ENCODE data around the gene ACY1.

The ACY1 gene

GRCh38 chr3:52010431-52010830, 27.1 kb downstream of the ACY1 start:
- DNase-seq: no peak

DNA sequence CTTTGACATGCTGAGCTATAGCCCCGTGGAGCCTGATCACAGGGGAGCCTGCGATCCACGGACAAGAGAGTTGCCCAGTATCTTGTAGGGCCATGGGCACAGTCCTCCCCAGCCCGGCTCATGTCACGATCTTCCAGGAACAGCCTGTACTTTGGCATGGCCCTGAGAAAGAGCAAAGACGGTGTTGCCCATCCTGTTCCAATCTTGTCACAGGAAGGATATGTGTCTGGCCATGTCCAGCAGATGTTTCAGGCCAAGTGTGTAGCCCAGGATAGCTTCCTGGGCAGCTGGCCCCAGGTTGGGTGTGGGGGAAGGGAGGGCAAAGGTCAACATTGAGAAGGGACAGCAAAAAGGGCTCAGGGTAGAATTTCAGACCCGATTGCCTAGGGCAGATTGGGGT, 29.4 kb downstream of the ACY1 start:
- DNase-seq: no peak

- DNase-seq: no peak
Observed at GRCh38 chr3:52013802-52014598, 30.7 kb downstream of the ACY1 start.

DNA sequence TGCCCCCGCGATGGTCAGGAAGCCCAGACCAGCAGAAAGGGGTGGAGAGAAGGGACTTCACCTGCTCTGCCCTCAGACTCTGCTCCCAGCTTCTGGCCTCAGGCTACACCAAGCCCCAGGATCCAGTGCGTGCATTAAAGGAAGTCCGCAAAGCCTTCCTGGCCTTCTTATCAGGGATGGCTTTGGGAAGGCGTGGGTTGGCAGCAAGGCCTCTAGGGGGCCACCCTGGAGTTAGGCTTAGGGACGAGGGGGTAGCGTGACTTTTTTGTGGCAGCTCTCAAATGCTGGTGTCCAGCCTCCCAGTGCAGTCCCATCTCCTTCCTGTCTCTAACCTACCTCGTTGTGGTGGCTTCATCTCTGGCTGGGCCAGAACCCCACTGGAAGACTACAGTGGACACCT, 31.3 kb downstream of the ACY1 start:
- peak; percentile 49 for DNase-seq

- DNase-seq: peak; percentile 93
Observed at GRCh38 chr3:52015438-52016228, 32.3 kb downstream of the ACY1 start.

DNA sequence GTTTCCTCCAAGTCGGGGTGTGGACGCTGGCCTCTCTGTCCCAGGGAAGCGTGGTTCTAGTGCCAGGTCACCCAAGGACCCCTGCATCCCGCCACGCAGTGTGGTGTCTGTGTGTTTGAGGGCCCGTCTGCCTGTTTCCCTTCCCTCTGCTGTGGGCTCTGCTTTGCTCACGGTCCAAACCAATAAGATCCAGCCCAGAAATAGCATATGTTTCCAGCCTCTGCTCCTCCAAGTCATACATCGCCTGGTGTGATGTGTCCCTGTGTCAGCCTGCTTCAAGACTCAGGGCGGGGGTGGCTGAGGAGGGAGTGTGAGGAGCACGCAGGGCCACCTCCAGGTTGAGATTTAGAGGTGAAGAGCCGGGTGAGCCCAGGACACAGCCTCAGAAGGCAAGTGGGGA, 34.3 kb downstream of the ACY1 start:
- peak; percentile 13 for DNase-seq

- DNase-seq: no peak
Observed at GRCh38 chr3:52018319-52019000, 35.1 kb downstream of the ACY1 start.

GRCh38 chr3:52019352-52020080, 36.2 kb downstream of the ACY1 start:
- no peak for DNase-seq

- no peak for DNase-seq
Observed at GRCh38 chr3:52020796-52021195, 37.5 kb downstream of the ACY1 start.

DNA sequence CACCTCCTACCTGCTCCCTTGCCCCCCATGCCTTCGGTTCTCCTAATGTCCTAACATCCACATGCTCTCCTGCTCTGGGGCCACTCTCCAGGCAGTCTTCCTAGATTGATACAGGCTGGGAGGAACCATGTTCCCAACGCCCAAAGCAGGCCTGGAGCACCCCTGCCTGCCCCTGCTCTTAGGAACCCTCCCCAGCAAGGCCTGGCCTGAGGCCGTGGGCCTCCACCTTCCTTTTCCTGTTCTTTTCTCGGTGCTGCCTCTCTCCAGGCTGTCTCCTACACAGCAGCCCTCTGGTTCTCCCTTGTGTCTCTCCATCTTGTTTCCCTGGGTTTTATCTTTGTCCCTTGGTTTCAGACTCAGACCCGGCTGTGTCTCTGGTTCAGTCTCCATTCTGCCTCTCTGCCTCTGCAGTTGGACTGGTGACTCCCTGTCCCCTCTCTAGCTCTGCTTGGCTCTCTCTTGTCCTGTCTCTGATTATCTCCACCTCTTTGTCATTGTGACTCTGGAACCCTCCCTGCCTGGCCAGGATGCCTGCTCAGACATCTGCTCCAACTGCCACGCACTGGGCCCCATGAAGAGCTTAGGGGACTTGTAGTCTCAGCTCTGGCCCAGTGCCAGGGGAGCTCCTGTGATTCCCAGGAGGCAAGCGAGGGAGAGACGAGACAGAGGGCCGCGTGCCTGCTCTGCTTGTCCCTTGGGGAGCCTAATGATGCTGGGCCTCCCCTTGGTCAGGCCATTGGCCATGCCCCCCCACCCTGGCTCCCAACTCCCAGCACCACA, 38.3 kb downstream of the ACY1 start:
- DNase-seq: peak; percentile 94

GRCh38 chr3:52022323-52023100, 39.2 kb downstream of the ACY1 start:
- peak; percentile 83 for DNase-seq

GRCh38 chr3:52023101-52023770, 39.9 kb downstream of the ACY1 start:
- peak; percentile 38 for DNase-seq

DNA sequence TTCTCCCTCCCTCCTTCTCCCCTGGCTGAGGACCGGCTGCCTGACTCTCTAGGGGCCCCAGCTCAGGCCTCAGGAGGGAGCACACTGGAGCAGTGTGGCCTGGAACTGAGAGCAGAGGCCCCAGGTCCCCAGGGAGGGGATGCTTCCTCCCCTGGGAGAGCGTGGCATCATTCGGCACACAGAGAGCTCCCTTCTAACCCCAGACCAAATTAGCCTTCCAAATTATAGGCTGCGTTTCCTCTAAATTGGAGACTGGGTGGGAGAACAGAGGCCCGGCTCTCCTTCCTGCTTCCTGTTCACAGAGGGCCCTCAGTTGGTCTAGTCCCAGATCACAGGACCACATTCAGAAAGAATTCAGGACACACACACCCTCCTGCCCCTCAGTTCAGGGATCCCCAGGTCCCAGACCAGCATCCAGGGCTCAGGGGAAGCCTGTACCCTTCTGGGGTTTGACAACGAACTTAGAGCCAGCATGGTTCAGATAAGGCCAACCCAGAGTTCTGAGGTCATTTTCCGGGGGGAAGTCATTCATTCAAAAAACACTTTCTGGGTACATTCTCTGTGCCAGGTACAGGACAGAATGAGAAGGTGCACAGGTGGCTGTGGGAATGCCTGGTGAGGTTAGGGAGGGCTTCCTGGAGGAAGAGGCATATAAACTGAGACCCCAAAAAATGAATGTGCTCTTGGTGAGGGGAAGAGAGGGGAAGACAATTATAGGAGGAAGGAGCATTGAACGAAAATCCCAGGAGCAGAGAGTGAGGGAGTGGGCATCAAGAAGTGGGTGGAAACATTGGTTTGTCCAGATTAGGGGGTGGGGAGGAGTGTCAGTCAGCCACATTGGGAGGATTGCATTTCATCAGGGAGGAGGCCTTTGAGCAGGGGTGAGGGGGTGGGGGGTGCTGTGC, 40.8 kb downstream of the ACY1 start:
- peak; percentile 87 for DNase-seq

GRCh38 chr3:52024765-52025452, 41.6 kb downstream of the ACY1 start:
- no peak for DNase-seq

DNA sequence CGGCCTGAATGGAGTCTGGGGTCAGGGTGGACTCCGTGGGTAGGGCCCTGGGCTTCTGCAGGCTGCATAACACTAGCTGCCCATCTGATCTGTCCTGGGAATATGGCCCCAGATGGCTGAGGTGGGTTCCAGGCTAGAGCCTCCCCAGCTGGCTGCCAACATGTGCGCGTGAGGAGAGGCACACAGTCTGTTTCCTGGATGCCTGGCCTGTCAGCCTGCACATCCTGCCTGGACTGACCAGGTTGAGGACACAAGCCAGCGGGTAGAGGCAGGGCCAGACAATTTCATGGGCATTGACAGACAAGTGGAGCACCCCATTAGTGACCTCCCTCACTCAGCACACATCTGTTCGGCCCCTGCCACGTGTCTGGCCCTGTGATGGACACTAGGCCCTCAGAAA, 42.1 kb downstream of the ACY1 start:
- peak; percentile 48 for DNase-seq

- DNase-seq: peak; percentile 64
Observed at GRCh38 chr3:52026041-52026440, 42.7 kb downstream of the ACY1 start.

GRCh38 chr3:52028572-52028971, 45.2 kb downstream of the ACY1 start:
- peak; percentile 30 for DNase-seq

GRCh38 chr3:52029053-52029452, 45.7 kb downstream of the ACY1 start:
- DNase-seq: no peak

GRCh38 chr3:52029535-52029934, 46.2 kb downstream of the ACY1 start:
- DNase-seq: no peak
